K562 (cell line): Measurements from ENCODE around the gene NANS. TPM values are rescaled to one million over a fixed set of nuclear protein-coding genes. Genes with fewer than 3 reads are reported as not detected.

Experiments
- ATF3 ChIP-seq, 2 experiments: fragments of 450-650 bp in 1 of 2; sonication (generic) in 1 of 2; formaldehyde crosslinking in 1 of 2; IDR thresholded peaks in 1 of 2; conservative IDR thresholded peaks in 1 of 2; 2 replicates each; pipeline versions ENCODE4 v1.6.1 to v1.8.1; 2016 to 2023; ENCODE audit warnings: mild to moderate bottlenecking in 2 of 2, moderate library complexity in 2 of 2, inconsistent platforms in 1 of 2, missing genetic modification reagents in 1 of 2
- DACH1 ChIP-seq: fragments of 450-650 bp; IDR thresholded peaks from 2 replicates; pipeline ENCODE4 v1.6.1; 2018; ENCODE audit not compliant: partially characterized antibody
- HES1 ChIP-seq: fragments of 450-650 bp; IDR thresholded peaks from 2 replicates; pipeline ENCODE4 v1.6.1; 2016; ENCODE audit warnings: low read depth, mild to moderate bottlenecking, moderate library complexity
- NR2C2 ChIP-seq, 2 experiments: fragments of 200-800 bp in 1 of 2; sonication (Bioruptor generic) in 1 of 2; sonication (generic) in 1 of 2; formaldehyde crosslinking in 1 of 2; IDR thresholded peaks; 2 replicates each; pipeline versions ENCODE4 v1.6.1 to v1.8.0; 2016 to 2022; ENCODE audit warnings: mild to moderate bottlenecking in 1 of 2, missing compliant biosample characterization in 1 of 2, missing genetic modification characterization in 1 of 2, missing genetic modification reagents in 1 of 2
- POLR2B ChIP-seq: fragments of 450-650 bp; IDR thresholded peaks from 2 replicates; pipeline ENCODE4 v1.6.1; 2018; ENCODE audit warnings: low read depth; ENCODE audit not compliant: partially characterized antibody
- RBM25 ChIP-seq: fragments of 200-400 bp; formaldehyde crosslinking; IDR thresholded peaks from 2 replicates; pipeline ENCODE4 v1.6.1; 2018; ENCODE audit warnings: low read length, low read depth, moderate library complexity; ENCODE audit not compliant: severe bottlenecking
- RNF219 ChIP-seq: fragments of 250-450 bp; sonication (Bioruptor Pico); IDR thresholded peaks from 2 replicates; pipeline ENCODE4 v1.5.0; 2022; ENCODE audit warnings: mild to moderate bottlenecking
- polyA plus RNA-seq, 8 experiments: library from polyadenylated mRNA; depleted of rRNA in 4 of 8; stranded (reverse) in 5 of 8; unstranded in 3 of 8; fragments of >200 nt; fragmentation: Nextera tagmentation in 2 of 8; fragmentation: Illumina TruSeq in 1 of 8; extraction: Ambion mirVana in 2 of 8; extraction: Trizol in 1 of 8; gene quantifications; 2 replicates each; pipeline versions ENCODE4 v1.2.1 to v1.2.3, GENCODE V29; 2011 to 2014; ENCODE audit warnings: inconsistent platforms in 1 of 8, missing spikeins in 1 of 8
- total RNA-seq, 7 experiments: library from RNA; depleted of rRNA in 6 of 7; stranded (reverse); fragments of >200 nt in 6 of 7; fragmentation: Illumina TruSeq in 2 of 7; extraction: Trizol in 2 of 7; gene quantifications; 2 replicates each; pipeline versions ENCODE4 v1.2.1 to v1.2.3, GENCODE V29; 2011 to 2021; ENCODE audit warnings: low replicate concordance in 1 of 7

NANS gene
- total and polyA plus RNA-seq, 9 of the 15 experiments (the other 6 are each of a cell fraction or from before 2014, with no cell fraction given), result 37.1 to 181 (median 137) TPM

GRCh38 chr9:98040212-98040611, 16.3 kb upstream of the NANS start (continued):
- TF ChIP-seq NR2C2 (CRISPR knock-in tag; IDR thresholded peaks at IDR 0.05), result no peak
- TF ChIP-seq NR2C2 (tag; IDR thresholded peaks at IDR 0.05), result no peak
- no peak for TF ChIP-seq RBM25
- TF ChIP-seq POLR2B, result no peak
- TF ChIP-seq DACH1, result no peak
- TF ChIP-seq HES1, result no peak
- TF ChIP-seq RNF219, result no peak
- TF ChIP-seq ATF3 (IDR thresholded peaks at IDR 0.05), result no peak
- no peak for TF ChIP-seq ATF3 (CRISPR knock-in tag; conservative IDR thresholded peaks at IDR 0.05)
